22Rv1 (cell line): ENCODE results near the gene MICU1.

Experiments
- CTCF ChIP-seq: fragments of 450-650 bp; IDR thresholded peaks from 2 replicates; pipeline ENCODE4 v1.5.1; 2017; ENCODE audit warnings: mild to moderate bottlenecking
- ZFX ChIP-seq: fragments of 450-650 bp; IDR thresholded peaks from 2 replicates; pipeline ENCODE4 v1.6.1; 2017; ENCODE audit warnings: antibody characterized with exemption, borderline replicate concordance

DNA sequence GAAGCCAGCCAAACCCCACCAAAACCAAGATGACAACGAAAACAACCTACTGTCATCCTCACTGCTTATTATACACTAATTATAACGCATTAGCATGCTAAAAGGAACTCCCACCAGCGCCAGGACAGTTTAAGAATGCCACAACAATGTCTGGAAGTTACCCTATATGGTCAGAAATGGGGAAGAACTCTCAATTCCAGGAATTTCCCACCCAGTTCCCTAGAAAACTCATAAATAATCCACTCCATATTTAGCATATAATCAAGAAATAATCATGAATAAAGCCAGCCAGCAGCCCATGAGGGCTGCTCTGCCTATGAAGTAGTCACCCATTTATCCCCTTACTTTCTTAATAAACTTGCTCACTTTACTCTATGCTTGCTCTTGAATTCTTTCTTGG, 20.8 kb downstream of the MICU1 start:
- TF ChIP-seq CTCF (no peak), ZFX (no peak)
